GM19099 (cell line): ENCODE data around the gene ABTB2.

Experiments used
- POLR2A ChIP-seq: IDR thresholded peaks from 3 replicates; pipeline ENCODE4 v1.6.1; 2011; ENCODE audit warnings: low read depth; ENCODE audit not compliant: insufficient read length; ENCODE audit errors: extremely low read depth

Gene ABTB2

DNA sequence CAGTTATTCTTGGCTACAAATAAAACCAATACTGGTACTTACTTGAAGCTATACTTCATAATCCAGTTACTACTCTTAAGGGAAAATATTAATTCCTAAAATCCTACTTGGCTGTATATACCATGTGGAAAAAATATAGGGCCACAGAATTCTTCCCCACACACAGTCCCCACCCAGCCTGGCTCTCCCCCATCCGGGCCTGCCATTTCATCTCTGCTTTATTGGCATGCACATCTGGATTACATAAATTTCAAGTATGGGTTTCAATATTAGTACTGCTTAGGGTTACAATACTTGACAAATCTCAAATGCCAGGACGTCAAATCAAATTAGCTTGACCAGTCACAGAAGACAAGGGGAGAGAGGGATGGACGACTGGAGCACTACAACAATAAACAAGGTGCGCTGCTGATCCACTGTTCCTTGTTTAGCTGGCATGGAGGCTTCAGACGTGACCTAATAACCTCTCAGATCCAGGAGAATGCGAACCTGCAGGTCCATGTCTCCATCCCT lies 81.4 kb downstream of the ABTB2 start:
- no peak for TF ChIP-seq POLR2A

DNA sequence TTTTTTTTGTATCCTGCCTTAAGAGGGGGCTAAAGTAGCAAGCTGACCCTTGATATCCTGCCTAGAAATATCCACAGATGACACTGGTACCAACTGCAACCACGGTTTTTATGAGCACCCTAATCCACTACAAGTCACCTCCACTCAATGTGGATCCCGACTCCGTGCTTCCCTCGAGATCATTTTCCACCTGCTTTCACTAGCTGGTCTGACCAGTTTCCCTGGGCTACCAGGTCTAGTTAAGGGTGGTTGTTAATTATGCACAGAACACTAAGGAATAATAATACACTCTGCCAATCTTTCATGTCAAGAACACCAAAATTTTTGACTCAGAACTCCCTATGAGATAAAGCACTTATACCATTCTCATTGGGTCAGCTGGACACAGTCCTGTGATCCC lies 82.3 kb downstream of the ABTB2 start:
- no peak for TF ChIP-seq POLR2A

DNA sequence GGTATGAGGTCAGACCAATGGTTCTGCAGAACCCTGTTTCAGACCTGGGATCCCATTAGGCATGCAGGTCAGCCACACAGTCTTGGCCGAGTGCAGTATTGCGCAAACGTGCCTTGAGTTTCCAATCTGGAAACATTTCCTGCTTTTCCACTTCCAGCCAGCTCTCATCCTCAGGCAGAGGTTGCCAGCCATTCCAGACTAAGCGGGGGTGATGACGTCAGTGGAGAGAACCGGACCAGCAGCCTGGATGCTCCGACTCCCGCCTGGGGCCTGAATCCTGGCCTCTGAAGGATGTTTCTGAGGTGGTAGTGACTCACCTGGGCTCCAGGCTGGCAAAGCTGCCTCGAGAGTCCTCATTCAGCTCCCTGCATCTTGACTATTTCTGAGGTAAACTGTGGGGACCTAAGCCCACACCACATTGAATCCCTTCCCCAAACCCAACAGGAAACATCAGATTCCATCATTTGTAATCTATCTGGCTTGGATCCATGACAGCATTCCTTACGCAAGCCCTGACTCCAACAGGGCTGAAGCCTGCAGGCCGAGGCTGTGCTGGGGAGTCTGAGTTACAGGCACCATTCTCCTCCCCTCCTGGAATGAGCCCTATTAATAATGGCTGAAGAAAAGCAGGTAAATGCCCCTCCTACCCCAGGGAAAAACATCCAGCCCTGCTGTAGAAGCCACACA lies 83.0 kb downstream of the ABTB2 start:
- no peak for TF ChIP-seq POLR2A

DNA sequence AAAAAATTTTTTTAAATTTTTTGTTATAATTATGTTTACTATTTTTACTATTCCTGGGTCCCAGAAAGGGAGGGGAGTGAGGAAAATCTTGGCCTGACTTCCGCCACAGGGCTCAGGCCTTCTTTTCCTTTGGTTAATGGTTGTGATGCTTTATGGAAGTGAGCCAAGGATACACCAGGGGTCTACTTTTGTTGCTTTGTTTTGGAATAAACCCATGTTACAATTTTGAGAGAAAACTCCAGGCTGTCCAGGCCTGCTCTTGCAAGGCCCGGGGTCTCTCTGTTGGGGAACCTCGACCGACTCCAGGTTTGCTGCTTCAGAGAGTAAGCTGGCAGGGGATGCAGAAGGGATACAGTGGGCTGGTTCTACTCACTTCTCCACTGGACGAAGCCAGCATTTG lies 84.7 kb downstream of the ABTB2 start:
- no peak for TF ChIP-seq POLR2A

DNA sequence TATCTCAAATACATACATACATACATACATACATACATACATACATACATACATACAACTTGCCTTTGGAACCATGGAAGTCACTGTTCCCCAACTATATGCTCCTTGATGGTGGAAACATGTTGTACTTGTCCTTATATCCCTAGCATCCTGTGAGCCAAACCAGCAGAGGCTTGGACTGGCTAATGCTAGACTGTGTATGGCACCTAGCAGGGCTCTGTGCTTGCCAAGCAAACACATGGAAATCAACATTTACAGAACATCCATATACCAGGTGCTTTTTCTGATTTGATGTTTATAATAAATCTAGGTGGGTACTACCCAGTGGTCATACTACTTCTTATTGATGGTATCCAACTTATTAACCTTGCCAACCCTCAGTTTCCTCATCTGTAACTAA lies 86.1 kb downstream of the ABTB2 start:
- TF ChIP-seq POLR2A, result no peak

DNA sequence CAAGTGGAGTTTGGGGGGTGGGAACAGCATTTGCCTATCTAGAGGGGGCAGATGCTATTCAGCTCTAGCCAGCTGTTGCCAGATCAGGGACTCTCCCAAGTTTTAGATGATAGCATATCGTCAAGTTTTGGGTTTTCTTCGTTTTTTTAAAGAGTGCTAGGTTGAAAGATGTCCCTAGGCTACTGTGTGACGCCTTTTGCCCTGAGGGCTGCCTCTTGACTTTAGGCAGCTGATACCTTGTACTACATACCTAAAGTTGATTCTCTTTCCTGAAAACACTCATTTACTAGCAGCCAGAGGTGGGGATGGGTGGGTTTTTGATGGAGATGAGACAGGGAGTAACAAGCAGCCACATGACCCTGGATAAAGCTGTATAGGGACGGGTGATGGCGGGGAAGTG lies 87.1 kb downstream of the ABTB2 start:
- no peak for TF ChIP-seq POLR2A

DNA sequence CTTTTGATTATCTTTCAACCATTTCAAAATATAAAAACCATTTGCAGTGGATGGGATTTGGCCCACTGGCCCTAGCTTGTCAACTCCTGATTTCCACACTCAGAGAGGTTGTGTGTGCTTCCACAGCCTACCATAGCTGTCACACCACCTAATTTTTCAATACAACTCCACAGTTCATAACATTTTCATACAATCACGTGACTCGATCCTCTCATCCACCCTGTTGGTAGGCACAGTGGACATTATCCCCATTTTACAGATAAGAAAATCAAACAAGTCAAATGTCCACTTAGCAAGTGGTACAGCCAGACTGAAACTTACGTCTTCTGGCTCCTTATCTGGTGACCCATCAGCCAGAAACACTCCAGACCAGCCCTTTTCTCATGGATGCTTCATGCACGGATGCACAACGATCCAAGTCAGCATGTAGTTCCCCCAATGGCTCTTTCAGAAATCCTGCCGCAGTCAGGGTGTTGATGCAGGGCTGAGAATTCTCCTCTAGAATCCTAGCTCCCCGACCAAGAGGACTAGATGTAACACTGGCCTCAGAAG lies 88.0 kb downstream of the ABTB2 start:
- no peak for TF ChIP-seq POLR2A

DNA sequence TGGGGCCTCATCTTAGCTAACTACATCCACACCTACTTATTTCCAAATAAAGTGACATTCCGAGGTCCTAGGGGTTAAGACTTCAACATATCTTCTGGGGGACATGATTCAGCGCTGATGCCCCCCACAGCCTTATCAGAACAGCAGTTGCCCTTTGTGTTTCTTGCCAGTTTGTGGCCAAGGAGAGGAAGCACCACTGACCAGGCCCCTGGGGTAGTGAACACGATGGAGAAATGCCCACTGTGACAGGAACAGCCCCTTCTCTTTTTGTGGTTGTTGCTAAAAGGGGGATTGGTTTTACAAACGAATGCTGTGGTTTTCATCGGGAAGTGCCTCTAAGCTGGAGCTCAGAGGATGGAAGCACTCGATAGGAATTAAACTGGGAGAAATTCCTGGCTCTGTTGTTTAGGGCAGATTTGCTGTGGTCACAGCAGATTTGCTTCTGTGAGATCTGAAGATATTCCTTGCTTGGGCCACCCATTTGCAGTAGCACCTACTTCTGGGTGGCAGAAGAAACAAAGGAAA lies 88.8 kb downstream of the ABTB2 start:
- no peak for TF ChIP-seq POLR2A

DNA sequence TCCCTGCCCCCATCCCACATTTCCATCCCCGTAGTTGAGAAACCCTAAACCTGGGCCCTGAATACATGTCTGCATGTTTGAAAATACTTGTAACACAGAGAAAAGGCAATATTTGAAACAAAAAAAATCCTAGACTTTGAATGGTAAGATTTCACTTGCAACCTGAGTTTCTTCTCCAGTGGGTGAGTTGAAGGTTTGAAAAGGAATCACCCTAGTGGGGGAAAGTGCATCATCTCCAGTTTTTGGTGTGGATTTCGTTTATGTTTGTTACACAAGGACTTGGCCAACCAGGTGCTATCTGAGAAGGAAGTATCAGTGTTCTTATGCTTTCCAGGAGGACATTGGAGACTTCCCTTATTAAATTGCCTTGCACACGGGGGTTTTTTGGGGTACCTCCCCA lies 90.4 kb downstream of the ABTB2 start:
- no peak for TF ChIP-seq POLR2A

DNA sequence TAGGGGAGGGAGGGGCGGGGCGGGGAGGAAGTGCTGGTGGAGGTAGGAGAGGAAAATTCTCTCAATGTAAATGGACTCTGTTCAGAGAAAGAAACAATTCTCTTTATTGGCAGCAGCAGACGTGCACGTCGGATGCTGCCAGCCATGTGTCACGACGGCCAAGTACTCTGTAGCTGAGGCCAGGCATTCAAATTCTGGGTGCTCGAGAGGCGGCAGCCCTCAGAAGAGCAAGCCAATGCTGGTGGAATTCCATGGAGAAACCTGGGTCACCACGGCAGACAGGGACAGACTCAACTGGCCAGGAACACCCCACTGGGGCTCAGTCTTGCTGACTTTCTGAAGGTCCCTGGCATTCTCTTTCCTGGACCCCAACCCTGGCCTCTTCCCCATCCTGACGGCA lies 90.8 kb downstream of the ABTB2 start:
- no peak for TF ChIP-seq POLR2A

DNA sequence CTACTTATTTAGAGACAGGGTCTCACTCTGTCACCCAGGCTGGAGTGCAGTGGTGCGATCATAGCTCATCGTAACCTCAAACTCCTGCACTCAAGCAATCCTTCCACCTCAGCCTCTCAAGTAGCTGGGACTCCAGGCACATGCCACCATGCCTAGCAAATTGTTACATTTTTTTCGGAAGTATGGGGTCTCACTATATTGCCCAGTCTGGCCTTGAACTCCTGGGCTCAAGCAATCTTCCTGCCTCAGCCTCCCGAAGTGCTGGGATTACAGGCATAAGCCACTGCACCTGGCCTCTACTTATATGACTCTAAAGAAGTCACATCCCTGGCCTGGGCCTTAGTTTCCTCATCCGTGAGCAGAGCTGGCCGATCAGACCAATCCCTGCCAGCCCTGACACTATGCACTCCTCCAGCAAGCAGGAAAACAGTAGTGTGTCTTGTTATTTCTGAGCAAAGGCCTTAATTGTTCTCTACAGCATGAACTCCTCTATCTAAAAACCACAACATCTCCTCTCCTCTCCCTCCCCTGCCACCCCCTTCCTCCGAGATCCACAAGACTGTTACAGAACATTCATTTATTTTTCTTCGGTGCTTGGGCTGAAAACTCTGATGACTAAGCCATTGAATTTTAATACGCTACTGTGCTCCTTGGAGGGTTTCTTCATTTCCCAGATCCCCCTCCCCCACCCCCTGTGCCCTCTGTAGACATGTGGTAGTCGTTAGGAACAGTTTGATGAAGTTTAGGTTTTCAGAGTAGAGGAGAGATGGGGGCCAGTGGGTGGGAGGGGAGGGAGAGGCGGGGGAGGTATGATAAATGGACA lies 91.5 kb downstream of the ABTB2 start:
- no peak for TF ChIP-seq POLR2A

DNA sequence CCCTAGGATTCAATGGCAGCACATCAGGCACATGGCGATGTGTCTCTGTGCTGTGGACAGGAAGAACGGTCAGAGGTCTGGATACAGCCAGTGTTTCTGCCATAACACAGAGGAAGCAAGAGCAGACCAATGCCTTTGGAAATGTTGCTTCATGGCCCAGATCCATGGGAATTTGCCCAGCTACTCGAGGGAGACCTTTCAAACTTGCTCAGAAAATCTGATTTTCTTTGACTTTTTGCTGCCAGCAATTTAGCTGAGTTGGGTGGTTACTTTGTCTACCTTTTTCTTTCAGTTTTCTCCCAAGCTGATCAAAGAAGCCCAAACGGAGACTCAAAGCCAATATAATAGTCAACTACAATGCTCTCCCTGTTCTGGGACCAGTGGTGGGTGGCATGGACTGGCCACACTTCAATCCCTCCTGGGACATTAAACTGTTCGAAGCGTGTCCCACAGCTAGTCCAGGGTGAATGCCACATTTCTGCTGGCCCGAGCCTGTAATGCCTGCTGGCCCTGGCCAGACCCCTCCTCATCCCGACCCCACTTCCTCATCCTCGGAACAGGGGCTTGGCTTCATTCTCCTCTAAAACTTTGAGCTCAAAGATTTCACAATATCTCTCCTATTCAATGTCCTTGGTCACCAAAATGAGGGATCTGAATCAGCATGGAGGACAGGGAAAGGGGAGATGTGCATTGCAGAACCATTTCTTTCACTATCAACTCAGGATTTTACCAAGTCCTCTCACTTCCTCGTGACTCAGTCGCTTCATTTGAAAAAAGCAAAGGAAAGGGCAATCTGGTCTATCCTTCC lies 93.3 kb downstream of the ABTB2 start:
- TF ChIP-seq POLR2A, result no peak

DNA sequence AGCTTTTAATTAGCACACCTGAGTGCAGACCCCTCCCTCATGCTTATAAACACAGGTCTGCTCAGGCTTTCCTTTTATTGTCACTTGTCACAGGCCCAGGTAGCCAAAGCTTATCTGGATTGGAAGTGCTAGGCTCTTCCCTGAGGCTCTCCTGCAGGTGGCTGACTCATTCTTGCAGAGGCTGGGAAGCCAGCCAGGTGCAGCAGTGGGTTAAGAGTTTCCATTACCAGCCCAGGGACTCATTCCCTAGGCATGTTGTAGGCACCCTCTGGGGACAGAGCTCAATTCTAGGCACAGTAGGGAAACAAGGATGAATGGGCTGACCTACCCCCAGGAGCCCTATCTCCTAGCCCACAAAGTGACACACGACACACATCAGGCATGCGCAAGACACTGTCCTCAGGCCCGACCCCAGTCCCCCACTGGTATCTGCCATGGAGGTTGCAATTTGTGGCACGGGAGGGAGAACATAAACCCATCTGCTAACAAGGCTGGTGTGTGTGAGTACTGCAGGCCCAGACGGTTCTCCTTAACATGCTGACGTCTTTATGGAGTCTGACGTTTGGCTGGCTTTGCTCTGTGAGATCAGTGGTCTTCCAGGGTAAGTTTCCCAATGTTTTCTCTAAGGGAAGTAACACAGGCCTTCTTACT lies 94.2 kb downstream of the ABTB2 start:
- no peak for TF ChIP-seq POLR2A

DNA sequence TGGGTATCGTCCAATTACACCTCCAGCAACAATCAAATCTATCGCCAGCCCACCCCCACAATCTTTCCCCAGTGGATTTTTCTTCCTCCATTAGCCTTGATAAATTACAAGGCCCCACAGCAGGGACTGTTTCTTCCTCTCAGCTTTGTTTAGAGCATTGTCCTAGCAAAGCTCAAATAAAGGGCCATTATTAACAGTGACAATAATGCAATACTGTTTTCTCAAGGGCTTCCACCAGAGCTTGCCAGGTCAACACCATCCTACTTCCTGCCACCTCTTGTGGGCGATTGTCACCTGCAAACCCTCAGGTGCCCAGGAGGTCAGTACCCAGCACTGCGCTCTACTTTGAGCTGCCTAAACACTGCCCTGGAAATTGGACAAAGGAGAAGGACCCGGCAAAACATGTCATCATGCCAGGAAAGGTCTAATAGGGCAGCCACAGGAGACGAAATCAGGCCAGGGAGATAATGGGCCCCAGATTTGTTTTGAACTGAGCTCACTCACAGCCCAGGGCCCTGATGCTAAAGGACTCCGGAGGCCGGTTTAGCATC lies 95.2 kb downstream of the ABTB2 start:
- no peak for TF ChIP-seq POLR2A
